ENCODE results near the gene COL18A1. TPM values are rescaled to one million over a fixed set of nuclear protein-coding genes. Genes with fewer than 3 reads are reported as not detected.

The COL18A1 gene
- polyA plus RNA-seq, 1 of the 3 experiments (the other 2 are of a cell fraction): 118 TPM

GRCh38 chr21:45383111-45383614 is 21.8 kb upstream of the COL18A1 start (continued):
- TF ChIP-seq CTCF (IDR thresholded peaks at IDR 0.05): no peak
- TF ChIP-seq, protein P1, sequence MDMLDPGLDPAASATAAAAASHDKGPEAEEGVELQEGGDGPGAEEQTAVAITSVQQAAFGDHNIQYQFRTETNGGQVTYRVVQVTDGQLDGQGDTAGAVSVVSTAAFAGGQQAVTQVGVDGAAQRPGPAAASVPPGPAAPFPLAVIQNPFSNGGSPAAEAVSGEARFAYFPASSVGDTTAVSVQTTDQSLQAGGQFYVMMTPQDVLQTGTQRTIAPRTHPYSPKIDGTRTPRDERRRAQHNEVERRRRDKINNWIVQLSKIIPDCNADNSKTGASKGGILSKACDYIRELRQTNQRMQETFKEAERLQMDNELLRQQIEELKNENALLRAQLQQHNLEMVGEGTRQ (IDR thresholded peaks at IDR 0.05; ENCODE audit: borderline replicate concordance, low read depth, low read length): no peak
- TF ChIP-seq ELF1 (IDR thresholded peaks at IDR 0.05): no peak
- no peak for TF ChIP-seq FOSL2 (IDR thresholded peaks at IDR 0.05; ENCODE audit: borderline replicate concordance, low read depth)
- TF ChIP-seq GABPA (IDR thresholded peaks at IDR 0.05; ENCODE audit: low read depth): no peak
- no peak for TF ChIP-seq JUND (IDR thresholded peaks at IDR 0.05)
- no peak for TF ChIP-seq NRF1 (IDR thresholded peaks at IDR 0.05; ENCODE audit: low read depth, low read length)
- TF ChIP-seq SMC3 (IDR thresholded peaks at IDR 0.05; ENCODE audit: low read depth, low read length): no peak
- no peak for TF ChIP-seq TEAD4 (IDR thresholded peaks at IDR 0.05; ENCODE audit: borderline replicate concordance, insufficient read depth)
- no peak for TF ChIP-seq RFX5 (IDR thresholded peaks at IDR 0.05; ENCODE audit: low read length)

DNA sequence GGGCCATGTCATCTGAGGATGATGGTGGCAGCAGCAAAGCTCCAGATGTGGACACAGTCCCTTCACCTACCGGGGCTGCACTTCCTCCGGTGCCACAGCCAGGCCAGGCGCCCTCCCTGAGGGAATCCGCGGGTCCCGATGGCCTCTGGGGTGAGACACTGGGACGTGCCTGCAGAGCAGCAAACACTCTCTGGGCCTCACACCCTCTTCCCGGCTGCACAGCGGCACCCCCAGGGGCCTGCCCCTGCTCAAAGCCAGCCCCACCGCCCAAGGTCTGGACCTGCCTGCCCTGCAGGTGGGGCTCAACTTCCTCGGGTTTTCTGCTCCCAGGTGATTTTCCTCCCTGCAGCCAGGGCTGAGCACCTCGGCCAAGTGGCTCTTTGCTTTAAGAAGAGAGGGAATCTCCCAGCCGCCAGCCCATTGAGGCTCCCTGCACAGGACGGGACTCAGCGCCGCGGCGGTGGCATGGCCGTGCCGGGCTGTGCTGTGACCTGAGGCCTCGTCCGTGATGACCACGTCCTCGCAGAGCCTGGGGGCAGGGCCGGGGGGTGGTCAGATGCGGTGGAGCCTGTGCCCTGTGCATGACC is 21.3 kb upstream of the COL18A1 start:
- no peak for DNase-seq
- ChIA-PET POLR2A (no interaction called here), CTCF (no interaction called here)
- Histone ChIP-seq H3F3A (replicated peaks; ENCODE audit: insufficient read depth) (no peaks in the 10 kb centered on the region), H3K4me3 (ENCODE audit: low read depth in 2 of 2, low read length in 1 of 2) (no peak overlapping the region), H3K27ac (ENCODE audit: low read depth in 2 of 2, low read length in 1 of 2) (no peak overlapping the region), H4K20me1 (ENCODE audit: insufficient read depth) (no peaks in the 10 kb centered on the region), H3K9me2 (no peaks in the 10 kb centered on the region), H3K4me2 (no peak overlapping the region), H3K79me2 (ENCODE audit: insufficient read depth) (no peaks in the 10 kb centered on the region), H3K36me3 (replicated peaks in 1 of 2; ENCODE audit: control insufficient read depth in 1 of 2, insufficient read depth in 2 of 2, low read length in 1 of 2) (no peaks in the 10 kb centered on the region), H3K27me3 (ENCODE audit: insufficient read depth) (no peaks in the 10 kb centered on the region), H3K4me1 (ENCODE audit: control insufficient read depth in 1 of 2, insufficient read depth in 2 of 2, low read depth in 1 of 2, low read length in 1 of 2) (peaks cover 9 to 13% of the 10 kb centered on the region in 2 experiments; a peak in 2 of 4 replicates), H3K9ac (no peak overlapping the region), H3K9me3 (no peaks in the 10 kb centered on the region), H2AFZ (ENCODE audit: low read depth) (no peak overlapping the region)
- TF ChIP-seq FOXJ3 (CRISPR knock-in tag; IDR thresholded peaks at IDR 0.05) (no peak), FOXM1 (IDR thresholded peaks at IDR 0.05; ENCODE audit: low read depth) (no peak), SIN3A (IDR thresholded peaks at IDR 0.05; ENCODE audit: borderline replicate concordance, low read depth, low read length) (no peak), NRF1 (IDR thresholded peaks at IDR 0.05; ENCODE audit: low read depth, low read length) (no peak), TEAD4 (IDR thresholded peaks at IDR 0.05; ENCODE audit: borderline replicate concordance, insufficient read depth) (no peak), RCOR1 (IDR thresholded peaks at IDR 0.05; ENCODE audit: low read length) (no peak), MXI1 (IDR thresholded peaks at IDR 0.05; ENCODE audit: low read depth, low read length) (no peak), SMC3 (IDR thresholded peaks at IDR 0.05; ENCODE audit: low read depth, low read length) (no peak), MEF2A (IDR thresholded peaks at IDR 0.05; ENCODE audit: borderline replicate concordance, low read depth) (no peak)
- TF ChIP-seq, protein P2, sequence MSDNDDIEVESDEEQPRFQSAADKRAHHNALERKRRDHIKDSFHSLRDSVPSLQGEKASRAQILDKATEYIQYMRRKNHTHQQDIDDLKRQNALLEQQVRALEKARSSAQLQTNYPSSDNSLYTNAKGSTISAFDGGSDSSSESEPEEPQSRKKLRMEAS (IDR thresholded peaks at IDR 0.05; ENCODE audit: low read depth): no peak
- TF ChIP-seq, protein P3, sequence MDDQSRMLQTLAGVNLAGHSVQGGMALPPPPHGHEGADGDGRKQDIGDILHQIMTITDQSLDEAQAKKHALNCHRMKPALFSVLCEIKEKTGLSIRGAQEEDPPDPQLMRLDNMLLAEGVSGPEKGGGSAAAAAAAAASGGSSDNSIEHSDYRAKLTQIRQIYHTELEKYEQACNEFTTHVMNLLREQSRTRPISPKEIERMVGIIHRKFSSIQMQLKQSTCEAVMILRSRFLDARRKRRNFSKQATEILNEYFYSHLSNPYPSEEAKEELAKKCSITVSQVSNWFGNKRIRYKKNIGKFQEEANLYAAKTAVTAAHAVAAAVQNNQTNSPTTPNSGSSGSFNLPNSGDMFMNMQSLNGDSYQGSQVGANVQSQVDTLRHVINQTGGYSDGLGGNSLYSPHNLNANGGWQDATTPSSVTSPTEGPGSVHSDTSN (IDR thresholded peaks at IDR 0.05): no peak
- WGBS (ENCODE audit: low lambda C conversion rate): no CpG with 5 or more reads among the region's 26 CpGs
